HepG2 (cell line): ENCODE data around the gene FHIT.

Experiments
- AHR ChIP-seq: IDR thresholded peaks from 2 replicates; pipeline ENCODE4 v1.6.1; 2018; ENCODE audit warnings: missing genetic modification reagents, missing compliant biosample characterization
- CTCF ChIP-seq: sonication (generic); formaldehyde crosslinking; IDR thresholded peaks from 2 replicates; pipeline ENCODE4 v1.5.0; 2020; ENCODE audit warnings: mild to moderate bottlenecking, missing genetic modification reagents, moderate library complexity
- FOSL1 ChIP-seq: sonication (generic); formaldehyde crosslinking; IDR thresholded peaks from 2 replicates; pipeline ENCODE4 v1.9.0; 2021; ENCODE audit warnings: missing genetic modification reagents, borderline replicate concordance
- FOSL2 ChIP-seq: sonication (generic); formaldehyde crosslinking; IDR thresholded peaks from 2 replicates; pipeline ENCODE4 v1.4.0; 2020; ENCODE audit warnings: missing genetic modification reagents
- HNF4G ChIP-seq, 2 experiments: sonication (generic) in 1 of 2; formaldehyde crosslinking in 1 of 2; IDR thresholded peaks; 2 replicates each; pipeline versions ENCODE4 v1.4.0 to v1.6.1; 2011 to 2020; ENCODE audit warnings: borderline replicate concordance in 2 of 2, low read depth in 2 of 2, mild to moderate bottlenecking in 2 of 2, low read length in 1 of 2, missing genetic modification reagents in 1 of 2, moderate library complexity in 1 of 2
- ISL2 ChIP-seq: sonication (generic); formaldehyde crosslinking; IDR thresholded peaks from 2 replicates; pipeline ENCODE4 v1.5.0; 2020; ENCODE audit warnings: missing genetic modification reagents
- NFE2L2 ChIP-seq: fragments of 150-350 bp; IDR thresholded peaks from 2 replicates; pipeline ENCODE4 v1.6.1; 2014; ENCODE audit warnings: low read length
- TCF7L2 ChIP-seq: IDR thresholded peaks from 2 replicates; pipeline ENCODE4 v1.6.1; 2011; ENCODE audit warnings: mild to moderate bottlenecking, low read depth, low read length, moderate library complexity
- YY1 ChIP-seq: IDR thresholded peaks from 2 replicates; pipeline ENCODE4 v1.6.1; 2011; ENCODE audit warnings: low read length, low read depth, moderate library complexity, mild to moderate bottlenecking; ENCODE audit not compliant: insufficient read depth, insufficient replicate concordance
- ZNF292 ChIP-seq: sonication (generic); formaldehyde crosslinking; IDR thresholded peaks from 2 replicates; pipeline ENCODE4 v1.8.1; 2022; ENCODE audit warnings: mild to moderate bottlenecking, low read depth, missing genetic modification reagents, borderline replicate concordance
- ZNF660 ChIP-seq: sonication (generic); formaldehyde crosslinking; IDR thresholded peaks from 2 replicates; pipeline ENCODE4 v1.5.1; 2020; ENCODE audit warnings: mild to moderate bottlenecking, low read depth, missing genetic modification reagents, borderline replicate concordance
- ZNF891 ChIP-seq: sonication (generic); formaldehyde crosslinking; IDR thresholded peaks from 2 replicates; pipeline ENCODE4 v1.5.0; 2020; ENCODE audit warnings: mild to moderate bottlenecking, missing genetic modification reagents
- TF ChIP-seq, protein P1 (sequence below): sonication (generic); formaldehyde crosslinking; IDR thresholded peaks from 2 replicates; pipeline ENCODE4 v1.5.1; 2020; ENCODE audit warnings: mild to moderate bottlenecking, missing genetic modification reagents, moderate library complexity

- TF ChIP-seq ZNF292 (CRISPR knock-in tag) (no peak), AHR (no peak), CTCF (CRISPR knock-in tag) (no peak), FOSL2 (CRISPR knock-in tag) (no peak), ZNF660 (no peak), YY1 (no peak), ZNF891 (CRISPR knock-in tag) (no peak), TCF7L2 (no peak), NFE2L2 (no peak), ISL2 (CRISPR knock-in tag) (no peak), HNF4G (IDR thresholded peaks at IDR 0.05; ENCODE audit: borderline replicate concordance, low read depth, low read length) (no peak), HNF4G (CRISPR knock-in tag; IDR thresholded peaks at IDR 0.05; ENCODE audit: borderline replicate concordance, low read depth) (no peak), FOSL1 (no peak)
- TF ChIP-seq, protein P1, sequence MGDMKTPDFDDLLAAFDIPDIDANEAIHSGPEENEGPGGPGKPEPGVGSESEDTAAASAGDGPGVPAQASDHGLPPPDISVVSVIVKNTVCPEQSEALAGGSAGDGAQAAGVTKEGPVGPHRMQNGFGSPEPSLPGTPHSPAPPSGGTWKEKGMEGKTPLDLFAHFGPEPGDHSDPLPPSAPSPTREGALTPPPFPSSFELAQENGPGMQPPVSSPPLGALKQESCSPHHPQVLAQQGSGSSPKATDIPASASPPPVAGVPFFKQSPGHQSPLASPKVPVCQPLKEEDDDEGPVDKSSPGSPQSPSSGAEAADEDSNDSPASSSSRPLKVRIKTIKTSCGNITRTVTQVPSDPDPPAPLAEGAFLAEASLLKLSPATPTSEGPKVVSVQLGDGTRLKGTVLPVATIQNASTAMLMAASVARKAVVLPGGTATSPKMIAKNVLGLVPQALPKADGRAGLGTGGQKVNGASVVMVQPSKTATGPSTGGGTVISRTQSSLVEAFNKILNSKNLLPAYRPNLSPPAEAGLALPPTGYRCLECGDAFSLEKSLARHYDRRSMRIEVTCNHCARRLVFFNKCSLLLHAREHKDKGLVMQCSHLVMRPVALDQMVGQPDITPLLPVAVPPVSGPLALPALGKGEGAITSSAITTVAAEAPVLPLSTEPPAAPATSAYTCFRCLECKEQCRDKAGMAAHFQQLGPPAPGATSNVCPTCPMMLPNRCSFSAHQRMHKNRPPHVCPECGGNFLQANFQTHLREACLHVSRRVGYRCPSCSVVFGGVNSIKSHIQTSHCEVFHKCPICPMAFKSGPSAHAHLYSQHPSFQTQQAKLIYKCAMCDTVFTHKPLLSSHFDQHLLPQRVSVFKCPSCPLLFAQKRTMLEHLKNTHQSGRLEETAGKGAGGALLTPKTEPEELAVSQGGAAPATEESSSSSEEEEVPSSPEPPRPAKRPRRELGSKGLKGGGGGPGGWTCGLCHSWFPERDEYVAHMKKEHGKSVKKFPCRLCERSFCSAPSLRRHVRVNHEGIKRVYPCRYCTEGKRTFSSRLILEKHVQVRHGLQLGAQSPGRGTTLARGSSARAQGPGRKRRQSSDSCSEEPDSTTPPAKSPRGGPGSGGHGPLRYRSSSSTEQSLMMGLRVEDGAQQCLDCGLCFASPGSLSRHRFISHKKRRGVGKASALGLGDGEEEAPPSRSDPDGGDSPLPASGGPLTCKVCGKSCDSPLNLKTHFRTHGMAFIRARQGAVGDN (CRISPR knock-in tag), result no peak
These were observed 1233.6 kb downstream of the FHIT start for GRCh38 chr3:60017631-60018030.
